Lower lobe of right lung (tissue), 2 donors: Measurements from ENCODE around the gene SEM1. TPM values are rescaled to one million over a fixed set of nuclear protein-coding genes. Genes with fewer than 3 reads are reported as not detected.

Experiments used
- ATAC-seq, 2 donors: fragments of 200-7000 bp; cut with Tn5 transposase; one replicate each; pipeline ENCODE4 v1.9.1; 2020 to 2022; ENCODE audit warnings: mild to moderate bottlenecking in 2 of 2, moderate library complexity in 2 of 2
- DNase-seq: peaks from one replicate; pipeline ENCODE4 v3.0.0-alpha.2; 2020
- H3K27ac ChIP-seq: fragments of 200-600 bp; one replicate; pipeline ENCODE4 v1.8.0; 2022
- H3K27me3 ChIP-seq: fragments of 200-600 bp; one replicate; pipeline ENCODE4 v1.8.0; 2022; ENCODE audit warnings: low read depth
- H3K36me3 ChIP-seq: fragments of 200-600 bp; one replicate; pipeline ENCODE4 v1.8.0; 2022; ENCODE audit warnings: mild to moderate bottlenecking
- H3K4me1 ChIP-seq: fragments of 200-600 bp; one replicate; pipeline ENCODE4 v1.8.0; 2022
- H3K4me3 ChIP-seq: fragments of 200-600 bp; one replicate; pipeline ENCODE4 v1.8.0; 2022; ENCODE audit warnings: mild to moderate bottlenecking
- H3K9me3 ChIP-seq: fragments of 200-600 bp; one replicate; pipeline ENCODE4 v1.8.0; 2022
- CTCF ChIP-seq: fragments of 200-600 bp; IDR thresholded peaks from one replicate; pipeline ENCODE4 v1.8.0; 2022; ENCODE audit warnings: antibody characterized with exemption, mild to moderate bottlenecking
- intact Hi-C: fragments of 100-400 bp; cut with DNase I; formaldehyde crosslinking; loops from one replicate; pipeline ENCODE4 v1.11.0; 2022
- total RNA-seq: library from RNA; stranded (reverse); fragmentation: NEBNext Ultra II Directional; extraction: Animal tissue kit (Norgen Biotek cat#: 25700); gene quantifications from one replicate; pipeline ENCODE4 v1.2.1, GENCODE V29; 2021
- donor health status: DM: no; HTN: yes; CAD: no; lungs with severe emphysema.

SEM1 gene
- total RNA-seq, 1 donor from 2014 or later, result 31.0 TPM

GRCh38 chr7:96738705-96739104, 29.1 kb upstream of the SEM1 start:
- DNase-seq (no peak), ATAC-seq (no peak)
- Histone ChIP-seq H3K36me3 (no peaks in the 10 kb centered on the region), H3K4me1 (no peaks in the 10 kb centered on the region), H3K27me3 (peaks cover 9% of the 10 kb centered on the region), H3K4me3 (no peak overlapping the region), H3K9me3 (no peaks in the 10 kb centered on the region), H3K27ac (no peak overlapping the region)
- intact Hi-C loops, result no loop called here
- no peak for TF ChIP-seq CTCF

- intact Hi-C loops, result no loop called here
- no peak for TF ChIP-seq CTCF
- H3K36me3 ChIP-seq, result no peaks in the 10 kb centered on the region
- H3K27ac ChIP-seq, result no peak overlapping the region
- ATAC-seq, result no peak
- H3K4me3 ChIP-seq, result no peak overlapping the region
- H3K9me3 ChIP-seq, result no peaks in the 10 kb centered on the region
- H3K27me3 ChIP-seq, result peaks cover 9% of the 10 kb centered on the region
- DNase-seq, result no peak
- no peaks in the 10 kb centered on the region for H3K4me1 ChIP-seq
These were observed 28.0 kb upstream of the SEM1 start for GRCh38 chr7:96737545-96738050.

- DNase-seq (no peak), ATAC-seq (no peak)
- no peaks in the 10 kb centered on the region for H3K9me3 ChIP-seq
- no peak overlapping the region for H3K27ac ChIP-seq
- TF ChIP-seq CTCF, result no peak
- no peaks in the 10 kb centered on the region for H3K36me3 ChIP-seq
- no peaks in the 10 kb centered on the region for H3K4me1 ChIP-seq
- H3K27me3 ChIP-seq, result no peaks in the 10 kb centered on the region
- intact Hi-C loops, result no loop called here
- H3K4me3 ChIP-seq, result no peak overlapping the region
These were observed 24.7 kb upstream of the SEM1 start for GRCh38 chr7:96734343-96734742.

- no peaks in the 10 kb centered on the region for H3K36me3 ChIP-seq
- H3K4me1 ChIP-seq, result no peaks in the 10 kb centered on the region
- intact Hi-C loops, result no loop called here
- no peak for DNase-seq
- no peak for TF ChIP-seq CTCF
- no peaks in the 10 kb centered on the region for H3K27me3 ChIP-seq
- no peaks in the 10 kb centered on the region for H3K9me3 ChIP-seq
- H3K4me3 ChIP-seq, result no peak overlapping the region
- no peak for ATAC-seq
- H3K27ac ChIP-seq, result no peak overlapping the region
These were observed 20.2 kb upstream of the SEM1 start for GRCh38 chr7:96729820-96730219.

GRCh38 chr7:96728139-96728538, 18.5 kb upstream of the SEM1 start:
- Histone ChIP-seq H3K27me3 (no peaks in the 10 kb centered on the region), H3K27ac (no peak overlapping the region), H3K4me1 (no peaks in the 10 kb centered on the region), H3K9me3 (no peaks in the 10 kb centered on the region), H3K4me3 (no peak overlapping the region), H3K36me3 (no peaks in the 10 kb centered on the region)
- no peak for TF ChIP-seq CTCF
- DNase-seq (no peak), ATAC-seq (no peak)
- intact Hi-C loops, result no loop called here
